CD4-positive, alpha-beta T cell (primary cell): ENCODE results near the gene ARF3. TPM values are rescaled to one million over a fixed set of nuclear protein-coding genes. Genes with fewer than 3 reads are reported as not detected.
A peak's percentile ranks its signal among the peaks of the same experiment; 100 is the strongest.

ENCODE experiments used
- ATAC-seq: fragments of 200-7000 bp; cut with Tn5 transposase; one replicate; pipeline ENCODE4 v1.10.0; 2022; ENCODE audit warnings: mild to moderate bottlenecking; ENCODE audit not compliant: poor library complexity
- CTCF ChIA-PET: fragments of 350-600 bp; sonication (Branson Sonifier 250); formaldehyde crosslinking; loops from one replicate; lab custom pipeline; 2021; ENCODE audit warnings: antibody characterized with exemption, inconsistent platforms; lab: Charles Lee
- POLR2A ChIA-PET: fragments of 350-600 bp; sonication (Branson Sonifier 250); formaldehyde crosslinking; loops from one replicate; lab custom pipeline; 2021; ENCODE audit warnings: antibody characterized with exemption, inconsistent platforms; lab: Charles Lee
- DNase-seq, 14 experiments: peaks; one replicate each; pipeline ENCODE4 v3.0.0-alpha.2; 2013 to 2020; ENCODE audit warnings: mixed read lengths in 2 of 14
- H3K27ac ChIP-seq, 2 donors: one replicate each; pipeline versions ENCODE4 v1.5.1 to v1.7.0; 2013; ENCODE audit warnings: low read length in 2 of 2, low read depth in 1 of 2, mild to moderate bottlenecking in 1 of 2
- H3K27me3 ChIP-seq, 2 experiments: 1 replicate in 1 of 2; 2 replicates in 1 of 2; pipeline versions ENCODE4 v1.6.1 to v1.7.0; 2013; ENCODE audit warnings: low read length in 2 of 2, control low read depth in 1 of 2, mild to moderate bottlenecking in 1 of 2, moderate library complexity in 1 of 2; ENCODE audit not compliant: insufficient read depth in 2 of 2, control insufficient read depth in 1 of 2
- H3K36me3 ChIP-seq: one replicate; pipeline ENCODE4 v1.6.1; 2013; ENCODE audit warnings: low read length, control low read depth; ENCODE audit not compliant: insufficient read depth
- H3K4me1 ChIP-seq: one replicate; pipeline ENCODE4 v1.6.1; 2013; ENCODE audit warnings: low read length, control low read depth; ENCODE audit not compliant: insufficient read depth
- H3K4me3 ChIP-seq: one replicate; pipeline ENCODE4 v1.5.1; 2013; ENCODE audit warnings: mild to moderate bottlenecking, low read length, moderate library complexity
- H3K9me3 ChIP-seq, 2 experiments: 1 replicate in 1 of 2; 2 replicates in 1 of 2; pipeline versions ENCODE4 v1.6.1 to v1.7.0; 2013; ENCODE audit warnings: low read length in 2 of 2, mild to moderate bottlenecking in 2 of 2, control low read depth in 1 of 2, moderate library complexity in 1 of 2; ENCODE audit not compliant: control insufficient read depth in 1 of 2, insufficient read depth in 1 of 2
- H3K27ac Mint-ChIP-seq: one replicate; pipeline ENCODE4 v1.8.0; 2020; ENCODE audit warnings: mixed read lengths
- H3K27me3 Mint-ChIP-seq: one replicate; pipeline ENCODE4 v1.8.0; 2021; ENCODE audit warnings: mixed read lengths
- H3K36me3 Mint-ChIP-seq: one replicate; pipeline ENCODE4 v1.8.0; 2021; ENCODE audit warnings: low read depth, mixed read lengths
- H3K4me1 Mint-ChIP-seq: one replicate; pipeline ENCODE4 v1.8.0; 2021; ENCODE audit warnings: low read depth, mixed read lengths
- H3K4me3 Mint-ChIP-seq: one replicate; pipeline ENCODE4 v1.8.0; 2020; ENCODE audit warnings: mild to moderate bottlenecking, mixed read lengths
- H3K9me3 Mint-ChIP-seq: one replicate; pipeline ENCODE4 v1.8.0; 2020; ENCODE audit warnings: mixed read lengths
- intact Hi-C, 2 experiments: fragments of 100-400 bp; cut with DNase I in 1 of 2; cut with micrococcal nuclease in 1 of 2; formaldehyde crosslinking; loops; one replicate each; pipeline versions ENCODE4 v1.15.1 to v1.9.0; 2023 to 2025; cut with DNase I, micrococcal nuclease
- total RNA-seq, 174 experiments: library from RNA in 2 of 174; stranded (reverse) in 2 of 174; gene quantifications; one replicate each; pipeline ENCODE4 v1.2.3 and lab custom pipeline; 2021 to 2026
- TF ChIP-seq, protein P1 (sequence below): fragments of 200-600 bp; IDR thresholded peaks from one replicate; pipeline ENCODE4 v1.8.0; 2022; ENCODE audit warnings: antibody characterized with exemption, mild to moderate bottlenecking

The ARF3 gene
- total RNA-seq, 2 experiments from 2014 or later: 32.0 to 34.6 TPM

GRCh38 chr12:48936379-48936979, 20.8 kb downstream of the ARF3 start:
- Mint-ChIP-seq H3K36me3 (peaks cover 75% of the 10 kb centered on the region), H3K27ac (peak overlapping the region; percentile 32), H3K4me1 (peaks cover 32% of the 10 kb centered on the region), H3K9me3 (no peaks in the 10 kb centered on the region), H3K4me3 (no peak overlapping the region), H3K27me3 (no peaks in the 10 kb centered on the region)
- ChIA-PET CTCF (interaction anchor here (0.6 to 3.0 kb wide), 7 partner anchors 9 to 83 kb away, joined by 3 to 25 read pairs (median 6); partner anchors contain the start of genes ARF3 and FKBP11), POLR2A (interaction anchor here (0.9 to 2.5 kb wide), 4 partner anchors 12 to 83 kb away, joined by 3 to 12 read pairs (median 6); partner anchors contain the start of genes ARF3 and FKBP11)
- Histone ChIP-seq H3K9me3 (no peaks in the 10 kb centered on the region), H3K4me1 (peaks cover 55% of the 10 kb centered on the region), H3K27ac (no peak overlapping the region), H3K27me3 (no peaks in the 10 kb centered on the region), H3K36me3 (peaks cover 54% of the 10 kb centered on the region), H3K4me3 (no peak overlapping the region)
- TF ChIP-seq, protein P1, sequence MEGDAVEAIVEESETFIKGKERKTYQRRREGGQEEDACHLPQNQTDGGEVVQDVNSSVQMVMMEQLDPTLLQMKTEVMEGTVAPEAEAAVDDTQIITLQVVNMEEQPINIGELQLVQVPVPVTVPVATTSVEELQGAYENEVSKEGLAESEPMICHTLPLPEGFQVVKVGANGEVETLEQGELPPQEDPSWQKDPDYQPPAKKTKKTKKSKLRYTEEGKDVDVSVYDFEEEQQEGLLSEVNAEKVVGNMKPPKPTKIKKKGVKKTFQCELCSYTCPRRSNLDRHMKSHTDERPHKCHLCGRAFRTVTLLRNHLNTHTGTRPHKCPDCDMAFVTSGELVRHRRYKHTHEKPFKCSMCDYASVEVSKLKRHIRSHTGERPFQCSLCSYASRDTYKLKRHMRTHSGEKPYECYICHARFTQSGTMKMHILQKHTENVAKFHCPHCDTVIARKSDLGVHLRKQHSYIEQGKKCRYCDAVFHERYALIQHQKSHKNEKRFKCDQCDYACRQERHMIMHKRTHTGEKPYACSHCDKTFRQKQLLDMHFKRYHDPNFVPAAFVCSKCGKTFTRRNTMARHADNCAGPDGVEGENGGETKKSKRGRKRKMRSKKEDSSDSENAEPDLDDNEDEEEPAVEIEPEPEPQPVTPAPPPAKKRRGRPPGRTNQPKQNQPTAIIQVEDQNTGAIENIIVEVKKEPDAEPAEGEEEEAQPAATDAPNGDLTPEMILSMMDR: peak; percentile 94
- intact Hi-C loops: loop anchor here (1.0 to 5.0 kb wide), 5 partner anchors 12 to 184 kb away; partner anchors contain the start of gene WNT1 (in 1 of the 2)
- ATAC-seq (peak; percentile 60), DNase-seq (peak; percentile 75 to 90 (median 84))

DNA sequence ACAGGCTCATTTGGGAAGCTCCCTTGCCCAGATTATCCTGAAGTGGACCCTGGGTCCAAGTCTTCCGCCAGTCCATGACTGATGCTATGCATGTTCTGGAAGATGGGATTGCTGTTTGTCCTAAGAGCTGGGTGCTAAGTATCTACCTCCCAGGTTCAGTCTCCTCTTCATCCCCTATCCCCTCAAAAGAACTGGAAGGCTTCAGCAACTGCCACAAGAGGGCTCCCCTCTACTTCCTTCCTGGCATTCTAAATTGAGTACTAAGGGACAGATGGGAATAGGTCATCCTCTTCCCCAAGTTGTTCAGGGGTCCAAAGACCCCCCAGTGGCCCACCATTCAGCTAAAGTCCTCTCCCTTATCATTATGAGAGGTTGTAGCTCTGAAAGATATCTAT, 23.0 kb downstream of the ARF3 start:
- intact Hi-C loops: loop anchor here in 1 of 2 experiments (2.0 kb wide), 1 partner anchor 16 kb away; no protein-coding TSS in a partner anchor
- Histone ChIP-seq H3K27ac (peak overlapping the region; percentile 53 to 61), H3K27me3 (no peaks in the 10 kb centered on the region), H3K4me1 (peaks cover 55% of the 10 kb centered on the region), H3K4me3 (peak overlapping the region; percentile 20), H3K9me3 (no peaks in the 10 kb centered on the region), H3K36me3 (peaks cover 43% of the 10 kb centered on the region)
- CTCF ChIA-PET: interaction anchor here (1.1 to 2.6 kb wide), 9 partner anchors 9 to 82 kb away, joined by 3 to 17 read pairs (median 5); partner anchors contain the start of genes ARF3, FKBP11 and WNT1
- H3K27ac Mint-ChIP-seq: peak overlapping the region; percentile 96
- peaks cover 72% of the 10 kb centered on the region for H3K36me3 Mint-ChIP-seq
- TF ChIP-seq, protein P1: peak; percentile 35
- ATAC-seq (peak; percentile 10), DNase-seq (peak in 4 of 14 experiments; percentile 32 to 50 (median 41))
- no peaks in the 10 kb centered on the region for H3K9me3 Mint-ChIP-seq
- H3K27me3 Mint-ChIP-seq: no peaks in the 10 kb centered on the region
- POLR2A ChIA-PET: interaction anchor here (1.6 to 2.4 kb wide), 4 partner anchors 9 to 82 kb away, joined by 3 to 21 read pairs (median 5); partner anchors contain the start of genes ARF3, DDX23 and FKBP11
- peaks cover 40% of the 10 kb centered on the region for H3K4me1 Mint-ChIP-seq
- H3K4me3 Mint-ChIP-seq: peak overlapping the region; percentile 79

GRCh38 chr12:48933664-48934311, 23.5 kb downstream of the ARF3 start:
- Mint-ChIP-seq H3K27ac (peak overlapping the region; percentile 96), H3K27me3 (no peaks in the 10 kb centered on the region), H3K36me3 (peaks cover 67% of the 10 kb centered on the region), H3K4me3 (peak overlapping the region; percentile 79), H3K4me1 (peaks cover 41% of the 10 kb centered on the region), H3K9me3 (no peaks in the 10 kb centered on the region)
- TF ChIP-seq, protein P1: no peak
- peaks cover 55% of the 10 kb centered on the region for H3K4me1 ChIP-seq
- intact Hi-C loops: loop anchor here in 1 of 2 experiments (2.0 kb wide), 1 partner anchor 15 kb away; no protein-coding TSS in a partner anchor
- DNase-seq: peak in 6 of 14 experiments; percentile 25 to 86 (median 51)
- ATAC-seq: peak; percentile 88
- peaks cover 38% of the 10 kb centered on the region for H3K36me3 ChIP-seq
- no peaks in the 10 kb centered on the region for H3K27me3 ChIP-seq
- CTCF ChIA-PET: interaction anchor here (1.1 to 2.6 kb wide), 9 partner anchors 9 to 81 kb away, joined by 3 to 17 read pairs (median 5); partner anchors contain the start of genes ARF3 and FKBP11
- POLR2A ChIA-PET: interaction anchor here (1.6 to 2.4 kb wide), 4 partner anchors 9 to 82 kb away, joined by 3 to 21 read pairs (median 5); partner anchors contain the start of genes ARF3, DDX23 and FKBP11
- no peaks in the 10 kb centered on the region for H3K9me3 ChIP-seq
- peak overlapping the region; percentile 20 for H3K4me3 ChIP-seq
- H3K27ac ChIP-seq: peak overlapping the region; percentile 53 to 61
